Stimulated activated CD8-positive, alpha-beta memory T cell treated with anti-CD3 and anti-CD28 coated beads, Interleukin-12 subunit alpha, Interleukin-12 subunit beta, amount 100 ng/mL, for 24 hours (primary cell): Measurements from ENCODE around the gene TRAP1.
A peak's percentile ranks its signal among the peaks of the same experiment; 100 is the strongest.

Experiments
- DNase-seq: peaks from one replicate; pipeline ENCODE4 v3.0.0-alpha.2; 2020; ENCODE audit errors: extremely low read depth

TRAP1 gene

GRCh38 chr16:3717235-3718018 is at the start of gene TRAP1:
Gene TRAP1 (minus strand): TSS chr16:3717524. CDS start chr16:3717508, 16 bp downstream.
- peak; percentile 75 for DNase-seq

- DNase-seq: no peak
Observed at GRCh38 chr16:3766177-3766576, 48.9 kb upstream of the TRAP1 start.

- DNase-seq: no peak
Observed at GRCh38 chr16:3764409-3764808, 47.1 kb upstream of the TRAP1 start.

- no peak for DNase-seq
Observed at GRCh38 chr16:3762107-3762750, 44.9 kb upstream of the TRAP1 start.

DNA sequence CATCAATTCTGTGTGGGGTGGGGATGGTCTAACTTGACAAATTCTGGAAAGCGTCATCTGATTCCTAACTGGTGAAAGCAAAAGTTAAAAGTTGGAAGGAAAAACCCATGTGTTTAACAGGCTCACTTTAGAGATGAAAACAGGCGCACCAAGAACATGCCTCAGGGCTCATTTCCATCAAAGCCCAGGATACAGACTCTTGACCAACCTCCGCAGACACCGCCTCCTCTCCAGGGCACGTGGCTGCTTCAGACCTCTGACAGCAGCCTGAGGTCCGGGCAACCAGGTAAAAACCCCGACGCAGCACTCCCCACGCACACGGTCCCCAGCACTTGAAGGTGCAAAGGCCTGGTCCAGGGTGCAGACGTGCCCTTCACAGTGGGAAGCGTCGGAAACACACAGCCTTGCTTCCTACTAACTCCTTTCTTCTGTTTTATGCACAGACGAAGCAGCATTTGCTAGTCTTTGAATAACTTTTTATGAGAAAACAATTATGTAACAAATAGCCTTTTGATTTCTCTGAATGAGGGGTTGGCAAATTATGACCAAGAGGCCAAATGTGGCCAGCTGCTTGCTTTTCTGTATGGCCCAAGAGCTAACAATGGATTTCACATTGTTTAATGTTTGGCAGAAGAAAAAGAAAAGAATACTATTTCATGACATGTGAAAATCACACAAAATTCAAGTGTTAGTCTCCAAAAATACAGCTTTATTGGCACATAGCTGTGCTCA is 44.2 kb upstream of the TRAP1 start:
- DNase-seq: no peak

DNA sequence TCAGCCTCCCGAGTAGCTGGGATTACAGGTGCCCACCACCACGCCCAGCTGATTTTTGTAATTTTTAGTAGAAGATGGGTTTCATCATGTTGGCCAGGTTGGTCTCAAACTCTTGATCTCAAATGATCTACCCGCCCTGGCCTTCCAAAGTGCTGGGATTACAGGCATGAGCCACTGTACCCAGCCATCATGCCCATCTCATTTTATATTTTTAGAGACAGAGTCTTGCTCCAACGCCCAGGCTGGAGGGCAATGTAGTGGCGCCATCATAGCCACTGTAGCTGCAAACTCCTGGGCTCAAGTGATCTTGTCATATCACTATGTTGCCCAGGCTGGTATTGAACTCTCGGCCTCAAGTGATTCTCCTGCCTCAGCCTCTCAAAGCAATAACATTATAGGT is 43.2 kb upstream of the TRAP1 start:
- no peak for DNase-seq

DNA sequence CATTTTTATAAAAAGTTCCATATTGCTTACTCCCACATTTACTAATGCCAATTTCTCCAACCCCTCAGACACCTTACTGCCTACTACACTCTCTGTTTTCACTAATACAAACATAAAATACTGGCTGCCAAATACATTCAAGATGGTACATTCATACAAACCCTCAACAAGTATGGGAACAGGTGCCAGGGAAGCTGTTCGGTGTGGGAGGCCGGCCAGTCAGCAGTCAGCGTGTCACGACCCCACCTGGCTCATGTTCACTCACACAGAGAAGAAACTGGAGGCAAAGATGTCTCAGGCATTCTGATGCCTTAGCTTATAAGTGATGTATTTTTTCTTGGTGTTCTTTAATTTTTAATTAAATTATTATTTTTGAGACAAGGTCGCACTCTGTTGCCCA is 42.4 kb upstream of the TRAP1 start:
- no peak for DNase-seq

GRCh38 chr16:3756113-3756512 is 38.8 kb upstream of the TRAP1 start:
- no peak for DNase-seq

GRCh38 chr16:3755249-3755648 is 37.9 kb upstream of the TRAP1 start:
- DNase-seq: no peak

DNA sequence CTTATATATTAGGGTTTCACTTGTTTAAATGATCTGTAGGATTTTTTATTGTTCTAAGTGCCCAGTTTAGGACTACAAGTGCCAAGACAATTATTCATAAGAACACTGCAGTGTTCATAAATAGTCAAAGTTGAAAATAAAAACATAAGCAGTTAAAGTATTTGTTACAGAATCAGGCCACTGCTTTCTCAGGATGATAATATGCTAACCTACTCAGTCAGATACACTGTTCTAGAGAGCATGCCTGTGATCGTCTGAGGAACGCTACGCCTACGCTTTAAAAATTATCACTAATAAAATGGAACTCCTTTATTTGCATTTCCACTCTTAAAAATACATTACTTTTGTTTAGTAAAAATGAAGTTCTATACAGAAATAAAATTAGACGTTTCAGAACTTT is 37.4 kb upstream of the TRAP1 start:
- no peak for DNase-seq

GRCh38 chr16:3754081-3754703 is 36.9 kb upstream of the TRAP1 start:
- DNase-seq: no peak

GRCh38 chr16:3752984-3753383 is 35.7 kb upstream of the TRAP1 start:
- no peak for DNase-seq

GRCh38 chr16:3751878-3752277 is 34.6 kb upstream of the TRAP1 start:
- no peak for DNase-seq

DNA sequence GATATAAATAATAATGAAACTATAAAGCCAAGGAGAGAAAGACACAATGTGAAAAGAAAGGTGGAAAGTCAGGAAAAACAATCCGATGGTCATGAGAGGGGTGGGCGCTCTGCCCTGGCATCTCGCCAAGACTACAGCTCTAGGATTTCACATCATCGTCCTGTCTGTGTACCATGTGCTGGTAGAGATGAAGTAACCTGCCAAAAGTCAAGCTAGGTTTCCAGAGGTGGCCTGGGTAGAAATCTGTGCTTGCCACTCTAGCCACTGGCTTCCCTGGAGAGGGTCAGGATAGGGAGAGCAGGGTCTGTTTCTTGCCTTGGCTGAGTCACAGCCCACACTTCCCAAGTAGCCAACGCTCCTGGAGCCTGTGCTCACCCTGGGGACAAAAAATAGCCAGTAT is 31.0 kb upstream of the TRAP1 start:
- DNase-seq: no peak

DNA sequence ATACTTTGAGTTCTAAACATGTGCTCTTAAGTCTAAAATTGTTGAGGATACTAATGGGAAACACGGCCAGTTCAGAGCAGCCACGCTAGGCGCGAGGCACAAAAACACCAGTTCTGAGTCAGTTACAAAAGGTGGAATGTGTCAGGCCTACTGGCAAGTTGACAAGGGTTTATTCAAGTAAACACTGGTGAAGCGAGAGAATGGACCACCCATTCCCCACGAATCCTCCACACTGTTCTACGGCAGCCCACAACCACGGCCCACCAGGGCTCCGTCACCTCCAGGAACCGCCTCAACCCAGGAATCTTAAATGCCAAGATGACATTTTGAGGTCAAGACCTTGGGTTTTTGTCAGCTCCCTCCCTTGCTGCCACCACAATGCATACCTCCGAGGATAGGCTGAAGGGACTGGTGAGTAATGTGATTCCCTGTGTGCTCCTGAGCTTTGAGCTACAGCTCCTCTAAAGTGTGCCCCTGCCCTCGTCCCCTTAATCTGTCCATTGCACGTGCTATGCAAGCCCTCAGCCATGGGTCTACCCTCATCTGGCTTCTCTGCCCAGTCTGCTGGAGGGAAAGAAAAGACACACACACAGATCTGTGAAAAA is 28.5 kb upstream of the TRAP1 start:
- DNase-seq: no peak

DNA sequence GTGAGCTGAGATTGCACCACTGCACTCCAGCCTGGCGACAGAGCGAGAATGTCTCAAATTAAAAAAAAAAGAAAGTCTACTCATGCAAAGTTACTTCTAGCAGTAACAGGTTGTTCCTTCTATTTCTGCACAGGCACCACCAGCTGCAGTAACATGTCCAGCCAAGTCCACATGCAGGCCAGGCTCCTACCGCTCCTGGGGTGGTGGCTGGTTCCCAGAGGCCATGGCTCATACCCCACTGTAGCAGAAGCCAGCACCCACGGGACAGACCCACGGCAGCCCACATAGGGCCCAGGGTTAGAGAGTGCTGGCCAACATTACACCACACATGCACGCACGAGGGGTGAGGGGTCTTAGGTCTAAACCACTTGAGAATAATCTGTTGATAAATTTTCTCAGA is 26.7 kb upstream of the TRAP1 start:
- no peak for DNase-seq

DNA sequence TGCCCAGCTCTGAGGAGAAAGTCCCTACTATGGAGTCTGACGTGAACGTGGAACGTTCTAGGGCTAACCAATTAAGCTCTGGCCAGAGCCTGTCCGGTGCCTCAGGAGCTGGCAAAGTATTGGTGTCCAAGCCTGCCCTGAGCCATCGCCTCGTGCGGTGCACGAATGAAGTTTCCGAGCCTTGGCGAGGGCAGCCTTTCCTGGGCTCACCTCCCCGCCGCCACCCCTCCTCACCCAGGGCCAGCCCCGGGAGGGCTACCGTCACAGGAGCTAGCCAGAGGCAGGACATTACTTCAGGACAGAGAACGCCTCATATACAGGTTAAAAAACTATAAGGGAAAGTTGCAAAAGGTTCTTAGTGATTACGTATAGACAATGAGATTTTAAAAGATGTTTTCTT is 23.6 kb upstream of the TRAP1 start:
- DNase-seq: no peak

- DNase-seq: no peak
Observed at GRCh38 chr16:3740186-3740585, 22.9 kb upstream of the TRAP1 start.

GRCh38 chr16:3739636-3740035 is 22.3 kb upstream of the TRAP1 start:
- no peak for DNase-seq

DNA sequence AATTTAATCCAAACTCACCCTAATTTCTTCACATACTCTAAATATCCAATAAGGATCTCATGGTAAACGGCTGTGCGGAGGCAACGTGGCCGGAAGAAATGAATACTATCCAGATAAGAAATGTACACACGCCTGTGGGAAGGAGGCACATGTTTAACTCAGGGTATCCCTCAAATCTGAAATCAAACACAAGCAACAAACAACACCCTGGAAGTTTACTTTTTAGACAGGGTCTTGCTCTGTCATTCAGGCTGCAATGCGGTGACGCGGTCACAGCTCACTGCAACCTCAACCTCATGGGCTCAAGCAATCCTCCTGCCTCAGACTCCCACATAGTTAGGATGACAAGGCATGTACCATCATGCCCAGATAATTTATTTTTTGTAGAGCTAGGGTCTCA is 21.2 kb upstream of the TRAP1 start:
- no peak for DNase-seq

GRCh38 chr16:3738128-3738527 is 20.8 kb upstream of the TRAP1 start:
- no peak for DNase-seq

- no peak for DNase-seq
Observed at GRCh38 chr16:3737181-3737580, 19.9 kb upstream of the TRAP1 start.
